Mammary epithelial cell (primary cell): ENCODE data around the gene KRTAP3-1.

Source experiments
- CTCF ChIP-seq, 2 donors: IDR thresholded peaks in 1 of 2; conservative IDR thresholded peaks in 1 of 2; 2 replicates each; pipeline ENCODE4 v1.5.1; 2011 to 2012; ENCODE audit warnings: inconsistent platforms in 2 of 2, low read length in 2 of 2, mild to moderate bottlenecking in 2 of 2, control low read depth in 1 of 2, low read depth in 1 of 2; ENCODE audit not compliant: insufficient read depth in 1 of 2; ENCODE audit errors: extremely low read depth in 1 of 2
- EZH2 ChIP-seq: IDR thresholded peaks from 2 replicates; pipeline ENCODE4 v1.6.1; 2012; ENCODE audit warnings: low read length, inconsistent platforms, borderline replicate concordance

GRCh38 chr17:40996829-40997228 lies 12.1 kb downstream of the KRTAP3-1 start:
- no peak for TF ChIP-seq CTCF (conservative IDR thresholded peaks at IDR 0.05 in 1 of 2, IDR thresholded peaks at IDR 0.05 in 1 of 2; ENCODE audit: extremely low read depth in 1 of 2, insufficient read depth in 1 of 2, low read depth in 1 of 2, low read length in 2 of 2)
- no peak for TF ChIP-seq EZH2
